GDM1 (cell line): ENCODE data around the gene PTPN23.

Experiments used
- DNase-seq: peaks from one replicate; lab custom pipeline; 2025; lab: John Stamatoyannopoulos, UW

Gene PTPN23

DNA sequence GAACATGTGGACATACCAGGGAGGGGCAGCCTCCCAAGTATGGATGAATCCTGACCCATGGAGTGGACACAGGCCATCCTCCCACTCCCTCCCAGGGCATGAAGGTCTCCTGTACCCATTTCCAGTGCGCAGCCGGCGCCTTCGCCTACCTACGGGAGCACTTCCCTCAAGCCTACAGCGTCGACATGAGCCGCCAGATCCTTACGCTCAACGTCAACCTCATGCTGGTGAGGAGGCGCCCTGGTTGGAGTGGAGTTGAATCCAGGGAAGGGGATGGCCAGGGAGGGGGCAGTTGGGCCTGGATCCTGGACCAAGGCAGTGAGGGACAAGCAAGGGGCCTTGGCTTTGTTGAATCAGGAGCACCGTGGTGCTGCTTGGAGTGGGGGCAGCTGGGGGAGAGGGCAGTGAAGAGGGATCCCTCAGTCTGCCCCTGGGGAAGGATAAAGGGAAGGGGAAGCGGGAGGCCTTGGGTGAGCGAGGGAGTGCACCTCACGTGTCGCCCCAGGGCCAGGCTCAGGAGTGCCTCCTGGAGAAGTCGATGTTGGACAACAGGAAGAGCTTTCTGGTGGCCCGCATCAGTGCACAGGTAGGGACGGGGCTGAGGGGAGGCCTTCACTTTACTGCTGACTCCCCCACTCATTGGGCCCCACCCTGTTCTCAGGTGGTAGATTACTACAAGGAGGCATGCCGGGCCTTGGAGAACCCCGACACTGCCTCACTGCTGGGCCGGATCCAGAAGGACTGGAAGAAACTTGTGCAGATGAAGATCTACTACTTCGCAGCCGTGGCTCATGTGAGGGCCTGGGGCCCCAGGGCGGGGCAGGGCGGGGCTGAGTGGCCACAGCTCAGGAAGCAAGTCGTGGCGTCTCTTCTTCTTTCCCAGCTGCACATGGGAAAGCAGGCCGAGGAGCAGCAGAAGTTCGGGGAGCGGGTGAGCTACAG, 25.3 kb downstream of the PTPN23 start:
- DNase-seq = no peak

DNA sequence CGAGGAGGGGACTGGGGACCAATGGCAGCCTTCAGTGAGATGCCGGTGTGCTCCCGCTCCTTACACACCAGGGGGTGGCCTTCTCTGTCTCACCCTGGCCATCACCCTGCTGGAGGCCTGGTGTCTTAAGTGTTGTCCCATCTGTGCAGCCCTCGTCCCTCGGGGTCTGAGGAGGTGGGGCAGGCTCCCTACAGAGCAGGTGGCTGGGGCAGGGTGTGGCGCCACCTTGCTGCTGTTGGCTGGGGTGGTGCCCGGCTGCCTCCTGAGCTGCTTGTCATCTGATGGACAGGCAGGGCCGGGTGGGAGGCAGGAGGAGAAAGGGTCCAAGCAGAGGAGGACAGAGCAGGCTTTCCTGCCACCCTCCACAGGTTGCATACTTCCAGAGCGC, 25.9 kb downstream of the PTPN23 start:
- no peak for DNase-seq

- DNase-seq = no peak
Measured at GRCh38 chr3:47407237-47407636, 26.4 kb downstream of the PTPN23 start.

- no peak for DNase-seq
Measured at GRCh38 chr3:47407896-47408838, 27.3 kb downstream of the PTPN23 start.

- DNase-seq = no peak
Measured at GRCh38 chr3:47408839-47409229, 28.0 kb downstream of the PTPN23 start.

GRCh38 chr3:47409284-47409683, 28.5 kb downstream of the PTPN23 start:
- DNase-seq = no peak

GRCh38 chr3:47409688-47410416, 29.0 kb downstream of the PTPN23 start:
- DNase-seq = no peak

DNA sequence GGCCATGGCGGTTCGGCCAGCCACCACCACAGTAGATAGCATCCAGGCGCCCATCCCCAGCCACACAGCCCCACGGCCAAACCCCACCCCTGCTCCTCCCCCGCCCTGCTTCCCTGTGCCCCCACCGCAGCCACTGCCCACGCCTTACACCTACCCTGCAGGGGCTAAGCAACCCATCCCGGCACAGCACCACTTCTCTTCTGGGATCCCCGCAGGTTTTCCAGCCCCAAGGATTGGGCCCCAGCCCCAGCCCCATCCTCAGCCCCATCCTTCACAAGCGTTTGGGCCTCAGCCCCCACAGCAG, 29.5 kb downstream of the PTPN23 start:
- no peak for DNase-seq

DNA sequence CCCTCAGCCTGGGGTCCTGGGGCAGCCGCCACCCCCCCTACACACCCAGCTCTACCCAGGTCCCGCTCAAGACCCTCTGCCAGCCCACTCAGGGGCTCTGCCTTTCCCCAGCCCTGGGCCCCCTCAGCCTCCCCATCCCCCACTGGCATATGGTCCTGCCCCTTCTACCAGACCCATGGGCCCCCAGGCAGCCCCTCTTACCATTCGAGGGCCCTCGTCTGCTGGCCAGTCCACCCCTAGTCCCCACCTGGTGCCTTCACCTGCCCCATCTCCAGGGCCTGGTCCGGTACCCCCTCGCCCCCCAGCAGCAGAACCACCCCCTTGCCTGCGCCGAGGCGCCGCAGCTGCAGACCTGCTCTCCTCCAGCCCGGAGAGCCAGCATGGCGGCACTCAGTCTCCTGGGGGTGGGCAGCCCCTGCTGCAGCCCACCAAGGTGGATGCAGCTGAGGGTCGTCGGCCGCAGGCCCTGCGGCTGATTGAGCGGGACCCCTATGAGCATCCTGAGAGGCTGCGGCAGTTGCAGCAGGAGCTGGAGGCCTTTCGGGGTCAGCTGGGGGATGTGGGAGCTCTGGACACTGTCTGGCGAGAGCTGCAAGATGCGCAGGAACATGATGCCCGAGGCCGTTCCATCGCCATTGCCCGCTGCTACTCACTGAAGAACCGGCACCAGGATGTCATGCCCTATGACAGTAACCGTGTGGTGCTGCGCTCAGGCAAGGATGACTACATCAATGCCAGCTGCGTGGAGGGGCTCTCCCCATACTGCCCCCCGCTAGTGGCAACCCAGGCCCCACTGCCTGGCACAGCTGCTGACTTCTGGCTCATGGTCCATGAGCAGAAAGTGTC, 30.2 kb downstream of the PTPN23 start:
- DNase-seq = no peak

DNA sequence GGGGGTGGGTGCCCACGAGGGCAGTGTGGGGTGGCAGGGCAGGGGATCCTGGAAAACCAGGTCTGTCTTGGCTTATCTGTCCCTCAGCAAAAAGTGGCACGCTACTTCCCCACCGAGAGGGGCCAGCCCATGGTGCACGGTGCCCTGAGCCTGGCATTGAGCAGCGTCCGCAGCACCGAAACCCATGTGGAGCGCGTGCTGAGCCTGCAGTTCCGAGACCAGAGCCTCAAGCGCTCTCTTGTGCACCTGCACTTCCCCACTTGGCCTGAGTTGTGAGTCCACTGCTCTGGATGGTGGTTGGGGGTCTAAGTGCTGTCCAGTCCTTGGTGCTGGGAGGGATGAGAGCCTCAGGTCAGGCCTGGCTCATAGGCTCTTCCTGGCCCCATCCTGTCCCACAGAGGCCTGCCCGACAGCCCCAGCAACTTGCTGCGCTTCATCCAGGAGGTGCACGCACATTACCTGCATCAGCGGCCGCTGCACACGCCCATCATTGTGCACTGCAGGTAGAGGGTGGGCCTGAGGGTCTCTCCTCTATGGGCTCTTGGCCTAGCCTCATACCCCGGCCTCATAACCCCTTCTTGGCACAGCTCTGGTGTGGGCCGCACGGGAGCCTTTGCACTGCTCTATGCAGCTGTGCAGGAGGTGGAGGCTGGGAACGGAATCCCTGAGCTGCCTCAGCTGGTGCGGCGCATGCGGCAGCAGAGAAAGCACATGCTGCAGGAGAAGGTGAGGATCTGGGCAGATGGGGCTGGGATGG, 31.1 kb downstream of the PTPN23 start:
- DNase-seq = no peak

- DNase-seq = no peak
Measured at GRCh38 chr3:47412453-47412756, 31.6 kb downstream of the PTPN23 start.

DNA sequence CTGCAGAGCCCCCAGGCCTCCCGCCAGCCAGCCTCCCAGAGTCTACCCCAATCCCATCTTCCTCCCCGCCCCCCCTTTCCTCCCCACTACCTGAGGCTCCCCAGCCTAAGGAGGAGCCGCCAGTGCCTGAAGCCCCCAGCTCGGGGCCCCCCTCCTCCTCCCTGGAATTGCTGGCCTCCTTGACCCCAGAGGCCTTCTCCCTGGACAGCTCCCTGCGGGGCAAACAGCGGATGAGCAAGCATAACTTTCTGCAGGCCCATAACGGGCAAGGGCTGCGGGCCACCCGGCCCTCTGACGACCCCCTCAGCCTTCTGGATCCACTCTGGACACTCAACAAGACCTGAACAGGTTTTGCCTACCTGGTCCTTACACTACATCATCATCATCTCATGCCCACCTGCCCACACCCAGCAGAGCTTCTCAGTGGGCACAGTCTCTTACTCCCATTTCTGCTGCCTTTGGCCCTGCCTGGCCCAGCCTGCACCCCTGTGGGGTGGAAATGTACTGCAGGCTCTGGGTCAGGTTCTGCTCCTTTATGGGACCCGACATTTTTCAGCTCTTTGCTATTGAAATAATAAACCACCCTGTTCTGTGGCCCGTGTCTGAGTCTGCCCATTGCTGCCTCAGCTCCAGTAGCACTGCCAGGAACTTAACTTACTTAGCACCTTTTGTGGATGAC, 32.2 kb downstream of the PTPN23 start:
- no peak for DNase-seq

DNA sequence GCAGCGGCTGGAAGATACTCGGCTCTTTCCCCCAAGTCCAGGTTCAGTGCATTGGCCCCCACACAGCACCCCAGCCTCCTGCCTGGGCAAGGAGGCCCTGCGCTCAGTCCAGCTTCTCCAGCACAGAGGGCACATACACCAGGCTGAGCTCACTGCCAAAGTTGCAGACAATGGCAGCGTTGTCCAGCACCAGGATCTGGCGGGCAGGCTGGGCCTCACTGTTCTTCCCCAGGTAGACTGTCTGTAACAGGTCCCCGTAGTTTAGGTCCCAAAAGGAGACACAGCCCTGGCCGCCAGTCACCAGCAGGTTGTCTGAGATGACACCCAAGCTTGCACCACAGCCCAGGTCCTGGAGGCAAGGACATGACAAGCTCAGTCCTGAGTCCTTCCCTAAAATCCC, 32.9 kb downstream of the PTPN23 start:
- no peak for DNase-seq

DNA sequence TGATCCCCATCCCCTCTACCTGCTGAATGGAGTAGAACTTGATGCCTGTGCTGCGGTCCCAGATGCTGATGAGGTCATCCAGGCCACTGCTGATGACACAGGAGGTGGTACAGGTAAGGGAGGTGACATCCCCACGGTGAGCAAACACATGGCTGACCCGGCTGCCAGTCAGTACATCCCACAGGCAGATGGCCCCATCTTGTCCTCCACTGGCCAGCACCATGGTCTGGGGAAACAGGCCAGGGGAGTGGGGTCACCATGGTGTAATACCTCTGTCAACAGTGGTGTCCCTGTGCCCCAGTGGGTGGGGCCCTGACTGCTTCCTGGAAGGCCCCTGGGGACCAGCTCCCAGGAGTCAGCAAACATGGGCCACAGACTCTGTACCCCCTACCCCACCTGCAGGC, 33.3 kb downstream of the PTPN23 start:
- no peak for DNase-seq

- DNase-seq = no peak
Measured at GRCh38 chr3:47414666-47415587, 34.1 kb downstream of the PTPN23 start.

- no peak for DNase-seq
Measured at GRCh38 chr3:47416041-47416440, 35.2 kb downstream of the PTPN23 start.

DNA sequence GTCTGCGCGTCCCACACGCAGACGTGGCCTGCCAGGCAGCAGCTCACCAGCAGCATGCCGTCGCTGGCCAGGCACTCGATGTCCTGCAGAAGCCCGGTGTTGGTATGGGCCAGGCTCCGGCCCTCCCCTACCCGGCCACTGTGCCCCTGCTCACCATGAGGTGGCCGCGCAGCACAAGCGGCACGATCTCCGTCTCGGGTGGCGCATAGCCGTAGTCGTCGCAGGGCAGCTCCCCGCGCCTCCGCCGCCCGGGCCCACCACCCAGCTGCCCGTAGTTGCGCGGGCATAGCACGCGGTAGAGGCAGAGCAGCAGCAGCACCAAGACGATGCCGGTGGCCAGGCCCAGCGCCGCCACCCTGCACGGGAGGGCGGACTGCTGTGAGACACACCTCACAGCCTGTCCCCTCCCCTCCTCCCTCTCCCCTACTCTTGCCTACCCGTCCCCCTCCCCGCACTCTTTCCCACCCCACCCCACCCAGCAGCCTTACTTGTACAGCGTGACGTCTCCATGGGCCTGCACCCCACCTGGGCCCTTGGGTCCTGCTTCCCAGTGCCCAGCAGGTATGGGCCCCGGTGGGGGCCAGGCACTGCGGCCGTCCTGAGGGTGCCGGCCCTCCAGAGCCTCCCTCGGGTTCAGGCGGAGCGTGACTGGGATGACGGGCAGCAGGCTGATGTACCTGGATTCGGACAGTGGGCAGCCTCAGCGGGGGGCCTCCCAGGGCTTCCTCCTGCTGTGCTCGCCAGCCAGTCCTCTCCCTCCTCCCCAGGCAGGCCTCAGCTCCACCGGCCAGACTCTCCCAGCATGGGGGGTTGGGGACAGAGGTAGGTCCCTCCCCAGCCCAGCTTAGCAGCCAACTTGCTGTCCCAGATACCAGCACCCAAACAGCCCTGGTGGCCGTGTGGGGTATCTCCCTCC, 37.6 kb downstream of the PTPN23 start:
- DNase-seq = no peak
